B cell (primary cell): ENCODE measurements around the gene ARAF. TPM values are rescaled to one million over a fixed set of nuclear protein-coding genes. Genes with fewer than 3 reads are reported as not detected.

Experiments used
- ATAC-seq: fragments of 200-7000 bp; cut with Tn5 transposase; one replicate; pipeline ENCODE4 v1.10.0; 2021; ENCODE audit warnings: low read depth, mild to moderate bottlenecking, moderate number of reproducible peaks, moderate library complexity
- CTCF ChIA-PET: fragments of 350-600 bp; sonication (Branson Sonifier 250); formaldehyde crosslinking; loops from one replicate; lab custom pipeline; 2021; ENCODE audit warnings: antibody characterized with exemption, inconsistent platforms; lab: Charles Lee
- POLR2A ChIA-PET: fragments of 350-600 bp; sonication (Branson Sonifier 250); formaldehyde crosslinking; loops from one replicate; lab custom pipeline; 2021; ENCODE audit warnings: antibody characterized with exemption; lab: Charles Lee
- DNase-seq: peaks from one replicate; pipeline ENCODE4 v3.0.0; 2013
- H2AFZ ChIP-seq: 2 replicates; pipeline ENCODE4 v1.6.1; 2012; ENCODE audit warnings: mild to moderate bottlenecking, low read depth, low read length; ENCODE audit not compliant: insufficient read depth, poor library complexity, severe bottlenecking
- H3K27ac ChIP-seq, 2 donors: 1 replicate in 1 of 2; 2 replicates in 1 of 2; pipeline ENCODE4 v1.5.1; 2012 to 2013; ENCODE audit warnings: low read length in 2 of 2, mild to moderate bottlenecking in 2 of 2, moderate library complexity in 1 of 2
- H3K27me3 ChIP-seq, 4 experiments: fragments of 200-600 bp in 1 of 4; sonication (generic) in 1 of 4; replicated peaks in 1 of 4; 1 replicate in 2 of 4; 2 replicates in 2 of 4; pipeline versions ENCODE4 v1.6.1 to v1.7.0; 2013 to 2016; ENCODE audit warnings: low read length in 3 of 4, mild to moderate bottlenecking in 2 of 4, mixed read lengths in 1 of 4, moderate library complexity in 1 of 4; ENCODE audit not compliant: insufficient read depth in 4 of 4, control insufficient read depth in 3 of 4; ENCODE audit errors: control extremely low read depth in 1 of 4
- H3K36me3 ChIP-seq, 2 experiments: replicated peaks in 1 of 2; 1 replicate in 1 of 2; 2 replicates in 1 of 2; pipeline versions ENCODE4 v1.6.1 to v1.7.1; 2013; ENCODE audit warnings: low read length in 1 of 2; ENCODE audit not compliant: insufficient read depth in 2 of 2, control insufficient read depth in 1 of 2; ENCODE audit errors: control extremely low read depth in 1 of 2, extremely low read depth in 1 of 2
- H3K4me1 ChIP-seq, 2 donors: fragments of 200-600 bp in 1 of 2; sonication (generic) in 1 of 2; 1 replicate in 1 of 2; 2 replicates in 1 of 2; pipeline versions ENCODE4 v1.5.1 to v1.6.1; 2013 to 2017; ENCODE audit warnings: low read length in 2 of 2; ENCODE audit not compliant: control insufficient read depth in 2 of 2, insufficient read depth in 2 of 2
- H3K4me2 ChIP-seq: replicated peaks from 2 replicates; pipeline ENCODE3; 2012; ENCODE audit warnings: mild to moderate bottlenecking, low read depth, low read length; ENCODE audit not compliant: poor library complexity, severe bottlenecking
- H3K4me3 ChIP-seq, 5 experiments: fragments of 200-600 bp in 1 of 5; sonication (generic) in 1 of 5; 1 replicate in 3 of 5; 2 replicates in 2 of 5; pipeline versions ENCODE4 v1.5.1 to v1.7.0; 2011 to 2016; ENCODE audit warnings: low read length in 4 of 5, mild to moderate bottlenecking in 4 of 5, low read depth in 2 of 5, control low read depth in 1 of 5, moderate library complexity in 1 of 5; ENCODE audit not compliant: insufficient read depth in 1 of 5; ENCODE audit errors: control extremely low read depth in 1 of 5, extremely low read depth in 1 of 5
- H3K79me2 ChIP-seq: fragments of 200-600 bp; sonication (generic); one replicate; pipeline ENCODE4 v1.6.0; 2016; ENCODE audit warnings: low read length; ENCODE audit not compliant: control insufficient read depth, insufficient read depth
- H3K9ac ChIP-seq: fragments of 200-600 bp; sonication (generic); 2 replicates; pipeline ENCODE4 v1.6.1; 2017; ENCODE audit warnings: mild to moderate bottlenecking, low read length, moderate library complexity
- H3K9me3 ChIP-seq, 3 donors: one replicate each; pipeline versions ENCODE4 v1.6.1 to v1.7.1; 2013; ENCODE audit warnings: low read length in 2 of 3; ENCODE audit not compliant: control insufficient read depth in 2 of 3, insufficient read depth in 1 of 3; ENCODE audit errors: control extremely low read depth in 1 of 3
- H4K20me1 ChIP-seq: 2 replicates; pipeline ENCODE4 v1.6.0; 2012; ENCODE audit warnings: mild to moderate bottlenecking, low read length; ENCODE audit not compliant: insufficient read depth, control insufficient read depth, poor library complexity, severe bottlenecking
- H3K27ac Mint-ChIP-seq: one replicate; pipeline ENCODE4 v1.8.0; 2021; ENCODE audit warnings: mixed read lengths
- H3K27me3 Mint-ChIP-seq: one replicate; pipeline ENCODE4 v1.8.0; 2021; ENCODE audit warnings: mixed read lengths
- H3K4me1 Mint-ChIP-seq: one replicate; pipeline ENCODE4 v1.8.0; 2021; ENCODE audit warnings: mixed read lengths
- H3K4me3 Mint-ChIP-seq: one replicate; pipeline ENCODE4 v1.8.0; 2021; ENCODE audit warnings: mixed read lengths
- H3K9me3 Mint-ChIP-seq: one replicate; pipeline ENCODE4 v1.8.0; 2022; ENCODE audit warnings: mixed read lengths; ENCODE audit not compliant: insufficient read depth
- CTCF ChIP-seq: fragments of 200-600 bp; IDR thresholded peaks from one replicate; pipeline ENCODE4 v1.8.0; 2022; ENCODE audit warnings: antibody characterized with exemption, mild to moderate bottlenecking
- EZH2 ChIP-seq: IDR thresholded peaks from 2 replicates; pipeline ENCODE4 v1.6.1; 2012; ENCODE audit warnings: borderline replicate concordance, low read depth, mild to moderate bottlenecking, moderate library complexity, low read length; ENCODE audit not compliant: insufficient read depth, poor library complexity, severe bottlenecking
- WGBS: methylation state at CpG from one replicate; pipeline ENCODE4 v1.1.5; 2013; ENCODE audit warnings: missing lambda C conversion rate; ENCODE audit not compliant: insufficient coverage; 5-methylcytosine and 5-hydroxymethylcytosine counted together
- intact Hi-C: fragments of 100-400 bp; cut with micrococcal nuclease; formaldehyde crosslinking; loops from one replicate; pipeline ENCODE4 v1.10.0; 2022
- polyA plus RNA-seq: library from polyadenylated mRNA; depleted of rRNA; stranded (reverse); fragments of >200 nt; gene quantifications from 2 replicates; pipeline ENCODE4 v1.2.3, GENCODE V29; 2012
- total RNA-seq, 2 donors: library from RNA; stranded (reverse); fragments of 120-200 nt in 1 of 2; gene quantifications; 1 replicate in 1 of 2; 2 replicates in 1 of 2; pipeline versions ENCODE4 v1.2.3 to v1.2.4, GENCODE V29; 2013 to 2022

ARAF gene
- total and polyA plus RNA-seq, 2 donors (not counting 1 experiment from before 2014, with no cell fraction given), result 97.9 to 127 TPM

GRCh38 chrX:47514533-47515235, 46.3 kb upstream of the ARAF start:
- Histone ChIP-seq H3K79me2 (no peaks in the 10 kb centered on the region), H3K27ac (no peak overlapping the region), H3K36me3 (no peaks in the 10 kb centered on the region), H3K4me3 (no peak overlapping the region), H3K9ac (no peak overlapping the region), H4K20me1 (no peaks in the 10 kb centered on the region), H3K27me3 (no peaks in the 10 kb centered on the region), H3K4me1 (peaks cover 4 to 13% of the 10 kb centered on the region in 2 donors), H3K9me3 (no peaks in the 10 kb centered on the region), H3K4me2 (no peak overlapping the region), H2AFZ (no peak overlapping the region)
- WGBS, result no CpG with 5 or more reads among the region's 7 CpGs
- Mint-ChIP-seq H3K4me3 (peak overlapping the region; percentile 88), H3K27ac (no peak overlapping the region), H3K4me1 (peaks cover 19% of the 10 kb centered on the region), H3K9me3 (no peaks in the 10 kb centered on the region), H3K27me3 (no peaks in the 10 kb centered on the region)
- CTCF ChIA-PET, result interaction anchor here (1.1 to 2.6 kb wide), 2 partner anchors 9 to 131 kb away, joined by 3 to 11 read pairs; no protein-coding TSS in a partner anchor
- ATAC-seq (no peak), DNase-seq (no peak)
- intact Hi-C loops, result no loop called here
- POLR2A ChIA-PET, result no interaction called here
- TF ChIP-seq EZH2, result no peak
- TF ChIP-seq CTCF, result no peak

- POLR2A ChIA-PET, result no interaction called here
- no peak overlapping the region for H3K27ac Mint-ChIP-seq
- H3K27ac ChIP-seq, result no peak overlapping the region
- H3K27me3 ChIP-seq, result no peaks in the 10 kb centered on the region
- no peak overlapping the region for H3K4me3 ChIP-seq
- 100% methylated on average over 1 of the region's 8 CpGs for WGBS
- no peaks in the 10 kb centered on the region for H3K9me3 ChIP-seq
- H4K20me1 ChIP-seq, result no peaks in the 10 kb centered on the region
- H3K27me3 Mint-ChIP-seq, result no peaks in the 10 kb centered on the region
- no peak overlapping the region for H3K4me2 ChIP-seq
- intact Hi-C loops, result no loop called here
- no peaks in the 10 kb centered on the region for H3K9me3 Mint-ChIP-seq
- H3K79me2 ChIP-seq, result no peaks in the 10 kb centered on the region
- H2AFZ ChIP-seq, result no peak overlapping the region
- TF ChIP-seq CTCF, result no peak
- no peak for TF ChIP-seq EZH2
- ATAC-seq (no peak), DNase-seq (no peak)
- H3K9ac ChIP-seq, result no peak overlapping the region
- CTCF ChIA-PET, result interaction anchor here (2.6 kb wide), 1 partner anchor 7 kb away, joined by 11 read pairs; no protein-coding TSS in a partner anchor
- no peaks in the 10 kb centered on the region for H3K36me3 ChIP-seq
- H3K4me1 ChIP-seq, result peaks cover 4 to 13% of the 10 kb centered on the region in 2 donors
- no peak overlapping the region for H3K4me3 Mint-ChIP-seq
- peaks cover 19% of the 10 kb centered on the region for H3K4me1 Mint-ChIP-seq
These were observed 44.9 kb upstream of the ARAF start for GRCh38 chrX:47515941-47516665.
